Heart right ventricle (tissue), 16 donors: Measurements from ENCODE around the gene ATP1B2. TPM values are rescaled to one million over a fixed set of nuclear protein-coding genes. Genes with fewer than 3 reads are reported as not detected.
"Not testable (repeated sequence)": the region's sequence is repeated elsewhere in the genome, so short reads cannot be mapped to it uniquely, and the experiment has no call there.

Source experiments
- ATAC-seq, 8 donors: fragments of 200-7000 bp; cut with Tn5 transposase; one replicate each; pipeline ENCODE4 v1.9.1; 2020; ENCODE audit warnings: mild to moderate bottlenecking in 8 of 8, moderate library complexity in 8 of 8, moderate number of reproducible peaks in 1 of 8
- DNase-seq, 2 donors: peaks; one replicate each; pipeline ENCODE4 v3.0.0-alpha.2; 2020
- H3K27ac ChIP-seq, 10 donors: fragments of 200-600 bp; sonication (generic) in 2 of 10; one replicate each; pipeline versions ENCODE4 v1.5.0 to v1.8.0; 2020 to 2022; ENCODE audit warnings: mild to moderate bottlenecking in 3 of 10
- H3K27me3 ChIP-seq, 7 donors: fragments of 200-600 bp; one replicate each; pipeline ENCODE4 v1.8.0; 2021 to 2022; ENCODE audit warnings: mild to moderate bottlenecking in 2 of 7
- H3K36me3 ChIP-seq, 9 donors: fragments of 200-600 bp; sonication (generic) in 1 of 9; one replicate each; pipeline versions ENCODE4 v1.5.0 to v1.8.0; 2020 to 2022; ENCODE audit warnings: mild to moderate bottlenecking in 2 of 9
- H3K4me1 ChIP-seq, 9 donors: fragments of 200-600 bp; sonication (generic) in 1 of 9; one replicate each; pipeline versions ENCODE4 v1.5.0 to v1.8.0; 2020 to 2022; ENCODE audit warnings: mild to moderate bottlenecking in 4 of 9
- H3K4me3 ChIP-seq, 10 donors: fragments of 200-600 bp; sonication (generic) in 2 of 10; one replicate each; pipeline versions ENCODE4 v1.5.0 to v1.8.0; 2020 to 2022; ENCODE audit warnings: mild to moderate bottlenecking in 7 of 10, moderate library complexity in 2 of 10
- H3K9me3 ChIP-seq, 11 donors: fragments of 200-600 bp in 10 of 11; sonication (generic) in 2 of 11; one replicate each; pipeline versions ENCODE4 v1.5.0 to v1.8.0; 2013 to 2022; ENCODE audit warnings: mild to moderate bottlenecking in 2 of 11, control low read depth in 1 of 11, moderate library complexity in 1 of 11
- WGBS, 2 donors: extraction: QIAGEN DNeasy Blood & Tissue Kit; methylation state at CpG; one replicate each; pipeline ENCODE4 v1.1.7; 2013; ENCODE audit warnings: inconsistent platforms in 1 of 2; 5-methylcytosine and 5-hydroxymethylcytosine counted together
- intact Hi-C, 10 donors: fragments of 100-400 bp; cut with DNase I; formaldehyde crosslinking; loops; one replicate each; pipeline versions ENCODE4 v1.11.1 to v1.14.2; 2022
- polyA plus RNA-seq, 2 donors: library from polyadenylated mRNA; stranded (reverse); fragments of 200-250 nt; gene quantifications; one replicate each; pipeline ENCODE4 v1.2.3, GENCODE V29; 2013
- total RNA-seq, 10 donors: library from RNA; stranded (reverse); fragmentation: NEBNext Ultra II Directional in 3 of 10; extraction: Animal tissue kit (Norgen Biotek cat#: 25700) in 3 of 10; gene quantifications; one replicate each; pipeline versions ENCODE4 v1.2.1 to v1.2.4, GENCODE V29; 2021 to 2023
- TF ChIP-seq, protein P1 (sequence below), 9 donors: fragments of 200-600 bp; sonication (generic) in 2 of 9; IDR thresholded peaks; one replicate each; pipeline versions ENCODE4 v1.5.0 to v1.8.0; 2021 to 2022; ENCODE audit warnings: antibody characterized with exemption in 9 of 9, mild to moderate bottlenecking in 5 of 9, moderate library complexity in 1 of 9
- donor health status: Arrhythmogenic right ventricular cardiomyopathy.
- donor health status: ischemic (EF 13 %, LVEDD 7.1; RV severe dilation, severe dysfunction).
- donor health status: healthy with polysubstance abuse.
- donor health status: DM: no; HTN: yes; CAD: no.
- donor health status: DM: no; HTN: no; CAD: no.
- donor health status: ischemic (EF 25% LVEDD 6.9; RV normal size, moderate dysfunction).
- donor health status: ischemic (EF 25% LVEDD 5.7; RV mildly dilated, moderate dysfunction).
- donor health status: healthy.
- donor health status: DM: yes; HTN: yes; CAD: no.
- donor health status: Ischemic cardiomyopathy.
- donor health status: ischemic (EF 35%, LVEDD 5.7; RV mildly dilated, moderate dysfunction).
- donor health status: nonischemic (EF 11% LVEDD 7.7; RV severe dilation, severe dysfunction).
- donor health status: DM: yes; HTN: yes; CAD: no.
- donor health status: PGD.
- donor health status: ischemic (EF 29% LVEDD 5.4; RV normal size, mild dysfunction).
- donor health status: nonischemic (EF 23%, LVEDD 6.1; RV moderate dilation, normal function).

ATP1B2 gene
- total and polyA plus RNA-seq, 12 donors, result 0.91 to 6.5 (median 3.9) TPM

GRCh38 chr17:7640783-7641182, 9.9 kb upstream of the ATP1B2 start:
- H3K4me3 ChIP-seq, result no peak overlapping the region
- no peaks in the 10 kb centered on the region for H3K36me3 ChIP-seq
- no peak overlapping the region for H3K27ac ChIP-seq
- ATAC-seq, result no peak
- intact Hi-C loops, result no loop called here
- peaks cover 0 to 4% (median 0%) of the 10 kb centered on the region in 9 donors for H3K4me1 ChIP-seq
- no peak for DNase-seq
- TF ChIP-seq, protein P1, sequence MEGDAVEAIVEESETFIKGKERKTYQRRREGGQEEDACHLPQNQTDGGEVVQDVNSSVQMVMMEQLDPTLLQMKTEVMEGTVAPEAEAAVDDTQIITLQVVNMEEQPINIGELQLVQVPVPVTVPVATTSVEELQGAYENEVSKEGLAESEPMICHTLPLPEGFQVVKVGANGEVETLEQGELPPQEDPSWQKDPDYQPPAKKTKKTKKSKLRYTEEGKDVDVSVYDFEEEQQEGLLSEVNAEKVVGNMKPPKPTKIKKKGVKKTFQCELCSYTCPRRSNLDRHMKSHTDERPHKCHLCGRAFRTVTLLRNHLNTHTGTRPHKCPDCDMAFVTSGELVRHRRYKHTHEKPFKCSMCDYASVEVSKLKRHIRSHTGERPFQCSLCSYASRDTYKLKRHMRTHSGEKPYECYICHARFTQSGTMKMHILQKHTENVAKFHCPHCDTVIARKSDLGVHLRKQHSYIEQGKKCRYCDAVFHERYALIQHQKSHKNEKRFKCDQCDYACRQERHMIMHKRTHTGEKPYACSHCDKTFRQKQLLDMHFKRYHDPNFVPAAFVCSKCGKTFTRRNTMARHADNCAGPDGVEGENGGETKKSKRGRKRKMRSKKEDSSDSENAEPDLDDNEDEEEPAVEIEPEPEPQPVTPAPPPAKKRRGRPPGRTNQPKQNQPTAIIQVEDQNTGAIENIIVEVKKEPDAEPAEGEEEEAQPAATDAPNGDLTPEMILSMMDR (IDR thresholded peaks at IDR 0.05), result no peak
- peaks cover 0 to 10% (median 0%) of the 10 kb centered on the region in 7 donors for H3K27me3 ChIP-seq
- H3K9me3 ChIP-seq, result no peaks in the 10 kb centered on the region
- WGBS, 2 donors, result 94 to 97% methylated on average over 26 of the region's 26 CpGs

GRCh38 chr17:7641635-7642034, 9.1 kb upstream of the ATP1B2 start:
- not testable (repeated sequence) for DNase-seq, ATAC-seq

GRCh38 chr17:7644775-7645174, 6.0 kb upstream of the ATP1B2 start:
- H3K36me3 ChIP-seq, result no peaks in the 10 kb centered on the region
- DNase-seq (no peak), ATAC-seq (no peak)
- H3K4me1 ChIP-seq, result peaks cover 0 to 4% (median 0%) of the 10 kb centered on the region in 9 donors
- H3K9me3 ChIP-seq, result no peaks in the 10 kb centered on the region
- TF ChIP-seq, protein P1 (IDR thresholded peaks at IDR 0.05), result no peak
- H3K4me3 ChIP-seq, result no peak overlapping the region
- peaks cover 0 to 22% (median 12%) of the 10 kb centered on the region in 7 donors for H3K27me3 ChIP-seq
- intact Hi-C loops, result no loop called here
- H3K27ac ChIP-seq, result no peak overlapping the region
- 78 to 90% methylated on average over 4 of the region's 4 CpGs for WGBS, 2 donors

More at GRCh38 chr17:7641635-7642034, 9.1 kb upstream of the ATP1B2 start:
- H3K9me3 ChIP-seq, intact Hi-C loops, H3K36me3 ChIP-seq, H3K4me1 ChIP-seq, H3K4me3 ChIP-seq, H3K27ac ChIP-seq: not testable (repeated sequence)
- WGBS, 2 donors, result 61 to 62% methylated on average over 7 of the region's 7 CpGs
- peaks cover 0 to 13% (median 0%) of the 10 kb centered on the region in 7 donors for H3K27me3 ChIP-seq

- DNase-seq (no peak), ATAC-seq (no peak)
- Histone ChIP-seq H3K9me3 (no peaks in the 10 kb centered on the region), H3K27ac (no peak overlapping the region), H3K4me1 (peaks cover 4 to 20% (median 15%) of the 10 kb centered on the region in 9 donors), H3K27me3 (peaks cover 5 to 39% (median 29%) of the 10 kb centered on the region in 7 donors), H3K4me3 (no peak overlapping the region), H3K36me3 (no peaks in the 10 kb centered on the region)
- intact Hi-C loops, result no loop called here
- TF ChIP-seq, protein P1 (IDR thresholded peaks at IDR 0.05), result no peak
- 63 to 81% methylated on average over 9 of the region's 9 CpGs for WGBS, 2 donors
Observed at GRCh38 chr17:7646457-7646856, 4.3 kb upstream of the ATP1B2 start.

DNA sequence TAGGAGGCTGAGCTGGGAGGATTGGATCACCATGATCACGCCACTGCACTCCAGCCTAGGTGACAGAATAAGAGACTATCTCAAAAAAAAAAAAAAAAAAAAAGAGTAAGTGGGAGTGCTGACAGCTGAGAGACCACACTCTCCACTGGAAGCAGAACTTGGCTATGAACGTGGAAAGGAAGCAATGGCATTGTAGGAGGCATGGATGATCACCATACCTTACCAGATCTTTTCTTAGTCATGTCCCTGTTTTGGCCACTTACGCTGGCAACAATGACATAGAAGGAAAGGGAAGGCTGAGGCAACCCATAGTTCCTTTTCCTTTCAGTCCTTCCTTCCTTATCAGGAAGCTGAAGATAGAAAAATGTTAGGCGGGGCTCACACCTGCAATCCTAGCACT, 3.7 kb upstream of the ATP1B2 start:
- Histone ChIP-seq H3K36me3 (no peaks in the 10 kb centered on the region), H3K9me3 (no peaks in the 10 kb centered on the region), H3K4me1 (peaks cover 6 to 24% (median 19%) of the 10 kb centered on the region in 9 donors), H3K27me3 (peaks cover 5 to 43% (median 34%) of the 10 kb centered on the region in 7 donors), H3K4me3 (no peak overlapping the region), H3K27ac (no peak overlapping the region)
- no peak for ATAC-seq
- WGBS, 2 donors, result 53 to 63% methylated on average over 4 of the region's 4 CpGs
- TF ChIP-seq, protein P1 (IDR thresholded peaks at IDR 0.05), result no peak
- intact Hi-C loops, result no loop called here
- no peak for DNase-seq
